AG04449 (cell line): Measurements from ENCODE around the gene EMILIN2.
"Not testable (repeated sequence)": the region's sequence is repeated elsewhere in the genome, so short reads cannot be mapped to it uniquely, and the experiment has no call there.

ENCODE experiments used
- CTCF ChIA-PET: fragments of 350-600 bp; formaldehyde crosslinking; extraction: SDS; loops from one replicate; lab custom pipeline; 2021; ENCODE audit warnings: antibody characterized with exemption; lab: Yijun Ruan, JAX
- POLR2A ChIA-PET: fragments of 400-600, 350-600 bp; formaldehyde crosslinking; extraction: SDS; loops from one replicate; lab custom pipeline; 2020; ENCODE audit warnings: antibody characterized with exemption, inconsistent platforms; lab: Yijun Ruan, JAX
- DNase-seq: peaks from one replicate; pipeline ENCODE4 v3.0.0-alpha.2; 2010; ENCODE audit warnings: low read depth, low spot score
- H3K4me3 ChIP-seq: 2 replicates; pipeline ENCODE4 v1.5.1; 2011; ENCODE audit warnings: low read depth, mild to moderate bottlenecking, control low read depth, low read length
- CTCF ChIP-seq: IDR thresholded peaks from one replicate; pipeline ENCODE4 v1.5.1; 2011; ENCODE audit warnings: mild to moderate bottlenecking, moderate library complexity, low read length, control low read depth, inconsistent platforms; ENCODE audit not compliant: insufficient read depth; ENCODE audit errors: missing control alignments

Gene EMILIN2

GRCh38 chr18:2914881-2915240 lies 68.1 kb downstream of the EMILIN2 start:
- no peak overlapping the region for H3K4me3 ChIP-seq
- ChIA-PET POLR2A (interaction anchor here (1.5 kb wide), 1 partner anchor 332 kb away, joined by 3 read pairs; the partner anchor contains the start of gene MYL12A), CTCF (interaction anchor here (1.1 to 1.3 kb wide), 5 partner anchors 9 to 237 kb away, joined by 3 to 7 read pairs (median 4); no protein-coding TSS in a partner anchor)
- TF ChIP-seq CTCF, result no peak
- no peak for DNase-seq

DNA sequence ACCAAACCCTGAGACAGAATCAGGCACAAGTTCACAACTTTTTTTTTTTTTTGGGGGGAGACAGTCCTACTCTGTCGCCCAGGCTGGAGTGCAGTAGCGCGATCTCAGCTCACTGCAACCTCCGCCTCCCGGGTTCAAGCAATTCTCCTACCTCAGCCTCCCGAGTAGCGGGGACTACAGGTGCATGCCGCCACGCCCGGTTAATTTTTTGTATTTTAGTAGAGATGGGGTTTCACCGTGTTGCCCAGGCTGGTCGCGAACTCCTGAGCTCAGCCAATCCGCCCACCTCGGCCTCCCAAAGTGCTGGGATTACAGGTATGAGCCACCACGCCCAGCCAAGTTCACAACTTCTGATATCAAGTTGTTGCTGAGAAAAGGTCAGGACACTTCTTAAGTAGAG lies 68.7 kb downstream of the EMILIN2 start:
- POLR2A ChIA-PET, result interaction anchor here (0.6 kb wide), 1 partner anchor 126 kb away, joined by 3 read pairs; no protein-coding TSS in a partner anchor

DNA sequence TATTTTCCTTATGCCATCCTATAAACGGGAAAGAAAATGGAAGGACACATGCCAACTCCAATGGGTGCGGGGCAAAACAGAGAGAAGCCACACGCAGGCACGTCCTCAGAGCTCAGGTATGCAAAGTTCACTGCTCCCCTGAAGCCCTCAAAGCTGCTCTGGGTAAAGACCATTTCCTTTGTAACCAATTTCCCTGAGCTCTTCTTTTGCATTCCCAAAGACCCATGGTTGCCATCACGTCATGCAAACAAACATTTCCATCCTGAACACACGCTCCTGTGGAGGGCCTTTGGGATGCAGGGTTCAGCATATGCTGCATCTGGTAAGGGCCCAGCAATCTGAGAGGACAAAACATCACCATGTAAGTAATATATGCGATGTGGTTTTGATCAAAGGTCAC lies 69.4 kb downstream of the EMILIN2 start:
- TF ChIP-seq CTCF, result no peak
- ChIA-PET POLR2A (interaction anchor here (0.9 kb wide), 1 partner anchor 150 kb away, joined by 3 read pairs; no protein-coding TSS in a partner anchor), CTCF (interaction anchor here (1.2 to 1.5 kb wide), 3 partner anchors 10 to 239 kb away, joined by 3 to 5 read pairs (median 3); no protein-coding TSS in a partner anchor)
- H3K4me3 ChIP-seq, result no peak overlapping the region
- no peak for DNase-seq

More for the DNA sequence above, 68.7 kb downstream of the EMILIN2 start:
- CTCF ChIA-PET, result interaction anchor here (1.1 to 1.5 kb wide), 5 partner anchors 9 to 240 kb away, joined by 3 to 7 read pairs (median 4); no protein-coding TSS in a partner anchor
- not testable (repeated sequence) for DNase-seq, H3K4me3 ChIP-seq

- CTCF ChIA-PET, result interaction anchor here (1.0 to 2.0 kb wide), 5 partner anchors 13 to 328 kb away, joined by 3 to 7 read pairs (median 4); no protein-coding TSS in a partner anchor
- POLR2A ChIA-PET, result no interaction called here
- H3K4me3 ChIP-seq, result no peak overlapping the region
- DNase-seq, result no peak
- TF ChIP-seq CTCF, result no peak
Measured at GRCh38 chr18:2917259-2918047, 70.6 kb downstream of the EMILIN2 start.

GRCh38 chr18:2918761-2919550 lies 72.2 kb downstream of the EMILIN2 start:
- no peak for TF ChIP-seq CTCF
- ChIA-PET CTCF (interaction anchor here (0.8 to 2.6 kb wide), 6 partner anchors 11 to 327 kb away, joined by 3 to 7 read pairs (median 4); no protein-coding TSS in a partner anchor), POLR2A (no interaction called here)
- H3K4me3 ChIP-seq, result no peak overlapping the region
- DNase-seq, result no peak

GRCh38 chr18:2919600-2919999 lies 72.8 kb downstream of the EMILIN2 start:
- no peak for DNase-seq
- ChIA-PET CTCF (interaction anchor here (0.8 to 2.6 kb wide), 3 partner anchors 12 to 327 kb away, joined by 3 to 6 read pairs (median 4); no protein-coding TSS in a partner anchor), POLR2A (no interaction called here)
- no peak overlapping the region for H3K4me3 ChIP-seq
- TF ChIP-seq CTCF, result no peak
